ENCODE results near the gene MTMR10.

DNA sequence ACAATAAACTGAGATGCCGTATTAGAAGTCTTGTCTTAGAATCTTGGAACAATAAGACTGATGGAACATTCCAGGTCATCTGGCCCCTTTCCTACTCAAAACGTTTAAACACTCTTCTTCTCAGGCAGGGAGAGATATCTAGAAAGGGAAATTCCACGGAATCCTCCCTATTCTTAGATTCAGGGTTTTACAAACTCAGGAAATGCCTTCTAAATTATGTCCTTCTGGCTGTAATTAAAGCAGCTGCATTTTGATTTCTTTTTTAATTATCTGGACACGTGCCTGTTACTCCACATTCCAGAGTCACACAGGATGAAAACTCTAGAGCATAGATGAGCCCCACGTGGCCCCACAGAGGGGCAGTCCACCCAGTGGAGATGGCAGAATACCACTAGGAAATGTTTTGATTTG, 41.5 kb upstream of the MTMR10 start:
- TF ChIP-seq CTCF (IDR thresholded peaks at IDR 0.05; ENCODE audit: insufficient read depth, low read length) = no peak
- TF ChIP-seq POLR2AphosphoS5 (IDR thresholded peaks at IDR 0.05; ENCODE audit: low read depth) = no peak
- no peak for TF ChIP-seq REST (IDR thresholded peaks at IDR 0.05; ENCODE audit: insufficient replicate concordance, low read depth)
- no peak for TF ChIP-seq SPI1 (IDR thresholded peaks at IDR 0.05; ENCODE audit: borderline replicate concordance, low read depth)

Measured in HL-60 (cell line).